HFFc6 (cell line): ENCODE results near the gene AMER3. TPM values are rescaled to one million over a fixed set of nuclear protein-coding genes. Genes with fewer than 3 reads are reported as not detected.

Source experiments
- DNase-seq: peaks from one replicate; pipeline ENCODE4 v3.0.0-alpha.2; 2018
- H3K27ac Mint-ChIP-seq: 2 replicates; pipeline ENCODE4 v1.8.0; 2020; ENCODE audit warnings: mild to moderate bottlenecking, mixed read lengths
- H3K27me3 Mint-ChIP-seq: 2 replicates; pipeline ENCODE4 v1.8.0; 2021; ENCODE audit warnings: mild to moderate bottlenecking, moderate library complexity, mixed read lengths; ENCODE audit not compliant: insufficient read depth
- H3K36me3 Mint-ChIP-seq: 2 replicates; pipeline ENCODE4 v1.8.0; 2021; ENCODE audit warnings: low read depth, mixed read lengths
- H3K4me1 Mint-ChIP-seq: 2 replicates; pipeline ENCODE4 v1.8.0; 2020; ENCODE audit warnings: low read depth, mixed read lengths
- H3K4me3 Mint-ChIP-seq: 2 replicates; pipeline ENCODE4 v1.8.0; 2020; ENCODE audit warnings: mild to moderate bottlenecking, moderate library complexity, mixed read lengths
- H3K9me3 Mint-ChIP-seq: 2 replicates; pipeline ENCODE4 v1.8.0; 2020; ENCODE audit warnings: mild to moderate bottlenecking, mixed read lengths
- CTCF ChIP-seq: fragments of 200-600 bp; sonication (generic); IDR thresholded peaks from 2 replicates; pipeline ENCODE4 v1.5.0; 2021; ENCODE audit warnings: antibody characterized with exemption, mild to moderate bottlenecking
- total RNA-seq, 6 experiments: library from RNA; stranded (reverse); fragmentation: NEBNext Ultra II Directional; extraction: Animal tissue kit (Norgen Biotek cat#: 25700); gene quantifications; 2 replicates in 1 of 6; 3 replicates in 5 of 6; pipeline ENCODE4 v1.2.3, GENCODE V29; 2021

Gene AMER3
- total RNA-seq, 6 experiments from 2014 or later: not detected

GRCh38 chr2:130756874-130757668, 1.7 kb downstream of the AMER3 start:
- Mint-ChIP-seq H3K36me3 (no peaks in the 10 kb centered on the region), H3K27ac (no peak overlapping the region), H3K9me3 (peaks cover 26% of the 10 kb centered on the region), H3K4me1 (no peaks in the 10 kb centered on the region), H3K27me3 (peaks cover 9% of the 10 kb centered on the region), H3K4me3 (no peak overlapping the region)
- no peak for DNase-seq
- no peak for TF ChIP-seq CTCF

- DNase-seq: no peak
- Mint-ChIP-seq H3K9me3 (peaks cover 25% of the 10 kb centered on the region), H3K4me3 (no peak overlapping the region), H3K36me3 (no peaks in the 10 kb centered on the region), H3K27ac (no peak overlapping the region), H3K4me1 (no peaks in the 10 kb centered on the region), H3K27me3 (peaks cover 4% of the 10 kb centered on the region)
- no peak for TF ChIP-seq CTCF
Observed at GRCh38 chr2:130759906-130760753, 4.8 kb downstream of the AMER3 start.

- no peak overlapping the region for H3K27ac Mint-ChIP-seq
Observed at GRCh38 chr2:130760754-130761751, 5.7 kb downstream of the AMER3 start.

GRCh38 chr2:130762031-130762909, 6.9 kb downstream of the AMER3 start:
- no peak for DNase-seq
- Mint-ChIP-seq H3K27ac (no peak overlapping the region), H3K4me3 (no peak overlapping the region), H3K4me1 (no peaks in the 10 kb centered on the region), H3K9me3 (peaks cover 29% of the 10 kb centered on the region), H3K27me3 (peaks cover 2% of the 10 kb centered on the region), H3K36me3 (no peaks in the 10 kb centered on the region)
- TF ChIP-seq CTCF: no peak

More at GRCh38 chr2:130760754-130761751, 5.7 kb downstream of the AMER3 start:
- Mint-ChIP-seq H3K9me3 (peaks cover 25% of the 10 kb centered on the region), H3K36me3 (no peaks in the 10 kb centered on the region), H3K4me1 (no peaks in the 10 kb centered on the region), H3K4me3 (no peak overlapping the region), H3K27me3 (peaks cover 4% of the 10 kb centered on the region)
- no peak for TF ChIP-seq CTCF
- DNase-seq: no peak
